Breast epithelium (tissue), 4 donors: ENCODE results near the gene ZNF33B. TPM values are rescaled to one million over a fixed set of nuclear protein-coding genes. Genes with fewer than 3 reads are reported as not detected.

Experiments
- DNase-seq, 2 donors: peaks; one replicate each; pipeline ENCODE4 v3.0.0-alpha.2; 2019; ENCODE audit warnings: low spot score in 2 of 2
- H3K27ac ChIP-seq, 2 donors: fragments of 200-600 bp; sonication (generic) in 1 of 2; one replicate each; pipeline ENCODE4 v1.5.1; 2016 to 2019; ENCODE audit warnings: mild to moderate bottlenecking in 1 of 2
- H3K27me3 ChIP-seq, 2 donors: fragments of 200-600 bp; sonication (generic) in 1 of 2; one replicate each; pipeline versions ENCODE4 v1.5.1 to v1.6.0; 2017 to 2019; ENCODE audit warnings: control low read depth in 1 of 2, mild to moderate bottlenecking in 1 of 2
- H3K36me3 ChIP-seq: fragments of 200-600 bp; one replicate; pipeline ENCODE4 v1.5.1; 2019
- H3K4me1 ChIP-seq, 2 donors: fragments of 200-600 bp; sonication (generic); one replicate each; pipeline ENCODE4 v1.5.1; 2016 to 2019; ENCODE audit warnings: control low read depth in 1 of 2
- H3K4me3 ChIP-seq, 3 donors: fragments of 200-600 bp; sonication (generic); 1 replicate in 2 of 3; 2 replicates in 1 of 3; pipeline ENCODE4 v1.5.1; 2016 to 2019; ENCODE audit warnings: mild to moderate bottlenecking in 3 of 3, moderate library complexity in 2 of 3
- H3K9me3 ChIP-seq, 2 donors: fragments of 200-600 bp; sonication (generic) in 1 of 2; one replicate each; pipeline ENCODE4 v1.5.1; 2016 to 2019; ENCODE audit warnings: control low read depth in 1 of 2
- CTCF ChIP-seq, 3 donors: fragments of 450-650 bp; IDR thresholded peaks; one replicate each; pipeline ENCODE4 v1.5.1; 2016 to 2017; ENCODE audit warnings: antibody characterized with exemption in 3 of 3, mild to moderate bottlenecking in 3 of 3, moderate library complexity in 3 of 3
- POLR2A ChIP-seq: fragments of 450-650 bp; IDR thresholded peaks from one replicate; pipeline ENCODE4 v1.6.1; 2016; ENCODE audit warnings: antibody characterized with exemption, mild to moderate bottlenecking, moderate library complexity
- POLR2AphosphoS5 ChIP-seq, 3 donors: sonication (generic); formaldehyde crosslinking; IDR thresholded peaks; one replicate each; pipeline ENCODE4 v1.6.1; 2017; ENCODE audit warnings: antibody characterized with exemption in 3 of 3
- intact Hi-C: fragments of 100-400 bp; cut with DNase I; formaldehyde crosslinking; loops from one replicate; pipeline ENCODE4 v1.15.1; 2023; ENCODE audit warnings: low total_unique reads
- total RNA-seq, 3 donors: library from RNA; depleted of rRNA; stranded (reverse); fragments of >200 nt; gene quantifications; one replicate each; pipeline ENCODE4 v1.1.0, GENCODE V29; 2016

The ZNF33B gene
- total RNA-seq, 3 donors from 2014 or later = 13.8 to 61.8 (median 27.2) TPM

GRCh38 chr10:42552188-42553063 is 85.9 kb downstream of the ZNF33B start:
- DNase-seq = peak; percentile 93 to 95
- H3K4me3 ChIP-seq = peak overlapping the region; percentile 61 to 98 (median 74)
- TF ChIP-seq CTCF (IDR thresholded peaks at IDR 0.05) (no peak), POLR2A (peak; percentile 18), POLR2AphosphoS5 (IDR thresholded peaks at IDR 0.05) (peak in 2 of 3 donors; percentile 30 to 58)
- H3K36me3 ChIP-seq = no peaks in the 10 kb centered on the region
- peaks cover 0 to 6% of the 10 kb centered on the region in 2 donors for H3K4me1 ChIP-seq
- no peaks in the 10 kb centered on the region for H3K27me3 ChIP-seq
- intact Hi-C loops = no loop called here
- H3K9me3 ChIP-seq = peaks cover 0 to 1% of the 10 kb centered on the region in 2 donors
- peak overlapping the region; percentile 48 to 87 for H3K27ac ChIP-seq

GRCh38 chr10:42551582-42552187 is 86.7 kb downstream of the ZNF33B start:
- DNase-seq = no peak
- H3K4me3 ChIP-seq = peak overlapping the region; percentile 61 to 98 (median 74)
- H3K4me1 ChIP-seq = peaks cover 0 to 6% of the 10 kb centered on the region in 2 donors
- no peaks in the 10 kb centered on the region for H3K27me3 ChIP-seq
- H3K27ac ChIP-seq = peak overlapping the region in 1 of 2 donors; percentile 48
- TF ChIP-seq CTCF (IDR thresholded peaks at IDR 0.05) = no peak
- H3K9me3 ChIP-seq = peaks cover 0 to 9% of the 10 kb centered on the region in 2 donors
- no peaks in the 10 kb centered on the region for H3K36me3 ChIP-seq
- intact Hi-C loops = no loop called here

- no peak for DNase-seq
- H3K27me3 ChIP-seq = no peaks in the 10 kb centered on the region
- H3K4me3 ChIP-seq = no peak overlapping the region
- no peak overlapping the region for H3K27ac ChIP-seq
- intact Hi-C loops = no loop called here
- no peak for TF ChIP-seq POLR2A
- peaks cover 7 to 27% of the 10 kb centered on the region in 2 donors for H3K9me3 ChIP-seq
- no peaks in the 10 kb centered on the region for H3K36me3 ChIP-seq
- peaks cover 0 to 6% of the 10 kb centered on the region in 2 donors for H3K4me1 ChIP-seq
These were observed 88.5 kb downstream of the ZNF33B start for GRCh38 chr10:42549851-42550250.

- TF ChIP-seq POLR2A (no peak), CTCF (IDR thresholded peaks at IDR 0.05) (no peak), POLR2AphosphoS5 (IDR thresholded peaks at IDR 0.05) (no peak)
- Histone ChIP-seq H3K36me3 (no peaks in the 10 kb centered on the region), H3K27ac (no peak overlapping the region), H3K4me1 (peaks cover 0 to 6% of the 10 kb centered on the region in 2 donors), H3K9me3 (peaks cover 11 to 40% of the 10 kb centered on the region in 2 donors), H3K27me3 (no peaks in the 10 kb centered on the region), H3K4me3 (no peak overlapping the region)
- no peak for DNase-seq
- intact Hi-C loops = no loop called here
These were observed 90.1 kb downstream of the ZNF33B start for GRCh38 chr10:42548254-42548653.

- TF ChIP-seq POLR2AphosphoS5 (IDR thresholded peaks at IDR 0.05) (no peak), CTCF (IDR thresholded peaks at IDR 0.05) (no peak)
- no peaks in the 10 kb centered on the region for H3K4me1 ChIP-seq
- H3K9me3 ChIP-seq = peaks cover 18 to 72% of the 10 kb centered on the region in 2 donors
- H3K27me3 ChIP-seq = no peaks in the 10 kb centered on the region
- H3K4me3 ChIP-seq = no peak overlapping the region
- DNase-seq = no peak
- intact Hi-C loops = no loop called here
- no peaks in the 10 kb centered on the region for H3K36me3 ChIP-seq
- no peak overlapping the region for H3K27ac ChIP-seq
These were observed 93.4 kb downstream of the ZNF33B start for GRCh38 chr10:42544945-42545344.
